OCI-LY7 (cell line): ENCODE results near the gene STRADB.

Experiments used
- CTCF ChIP-seq: fragments of 200-600 bp; sonication (generic); conservative IDR thresholded peaks from 2 replicates; pipeline ENCODE4 v1.5.1; 2014; ENCODE audit warnings: mild to moderate bottlenecking, antibody characterized with exemption, low read length, moderate library complexity, mixed read lengths
- EZH2phosphoT487 ChIP-seq: fragments of 200-600 bp; sonication (generic); IDR thresholded peaks from 2 replicates; pipeline ENCODE4 v1.6.1; 2018; ENCODE audit warnings: low read depth, borderline replicate concordance, mild to moderate bottlenecking, mixed run types, antibody characterized with exemption, low read length, moderate library complexity, mixed read lengths

- TF ChIP-seq CTCF = no peak
- no peak for TF ChIP-seq EZH2phosphoT487
Measured at GRCh38 chr2:201447086-201447485, 4.5 kb upstream of the STRADB start.
